HG02763 (cell line): ENCODE results near the gene LNX1.

ENCODE experiments used
- ATAC-seq: cut with Tn5 transposase; IDR thresholded peaks from one replicate; pipeline ENCODE4 v1.9.1; 2021; ENCODE audit warnings: mild to moderate bottlenecking, moderate library complexity; ENCODE audit not compliant: unreplicated experiment

LNX1 gene

DNA sequence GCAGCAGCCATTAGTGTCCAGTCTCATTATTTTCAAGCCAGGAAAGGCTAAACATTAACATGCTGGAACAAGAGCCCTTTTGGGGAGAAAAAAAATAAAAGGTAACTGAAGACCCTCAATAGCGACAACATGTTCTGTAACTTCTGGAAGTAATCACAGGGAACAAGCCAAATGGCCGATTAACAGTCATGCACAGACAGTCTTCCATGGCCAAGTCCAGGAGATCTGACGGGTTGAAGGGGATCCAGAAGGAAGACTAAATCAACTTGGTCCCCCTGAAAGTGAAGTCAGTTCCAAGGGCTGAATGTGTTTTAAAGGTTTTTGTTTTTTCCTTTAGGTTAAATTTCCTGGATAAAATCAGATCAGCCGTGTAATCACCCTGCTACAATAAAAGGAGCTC is 52.5 kb downstream of the LNX1 start:
- ATAC-seq, result no peak

DNA sequence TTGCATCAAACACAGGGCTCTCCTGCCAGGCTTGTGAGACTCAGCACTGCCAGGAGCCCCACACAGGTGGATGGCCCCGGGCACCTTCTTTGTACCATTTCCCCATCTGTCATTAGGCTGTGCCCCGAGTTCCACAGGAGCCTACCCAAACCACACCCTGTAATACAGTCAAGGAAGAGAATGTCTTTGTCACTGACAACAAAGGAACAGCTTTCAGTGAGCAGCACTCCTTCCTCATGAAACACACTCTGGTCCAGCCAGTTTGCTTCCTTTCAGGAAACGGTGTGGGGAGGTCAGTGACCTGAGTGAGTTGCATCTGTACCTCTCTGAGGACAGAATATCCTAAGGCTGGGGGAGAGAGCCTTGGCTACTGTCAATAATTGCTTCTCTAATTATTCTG is 53.7 kb downstream of the LNX1 start:
- ATAC-seq, result no peak

DNA sequence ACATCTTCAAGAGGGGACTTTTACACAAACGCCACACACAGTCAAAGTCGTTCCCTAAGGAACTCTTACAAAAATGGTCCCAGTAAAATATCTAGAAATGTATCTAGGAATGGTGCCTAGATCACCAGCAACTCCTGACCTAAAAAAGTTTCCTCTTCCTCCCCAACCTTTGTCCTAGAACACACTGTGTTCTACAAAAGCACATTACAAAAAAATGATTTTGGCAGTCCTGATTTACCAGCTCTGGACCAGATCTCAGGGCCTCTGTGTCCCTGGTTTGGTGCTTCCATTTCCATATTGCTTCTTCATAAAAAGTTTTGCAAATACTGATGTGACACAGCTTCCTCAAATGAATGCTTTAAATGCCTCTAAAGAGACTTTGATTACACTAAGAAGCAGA is 55.0 kb downstream of the LNX1 start:
- no peak for ATAC-seq

DNA sequence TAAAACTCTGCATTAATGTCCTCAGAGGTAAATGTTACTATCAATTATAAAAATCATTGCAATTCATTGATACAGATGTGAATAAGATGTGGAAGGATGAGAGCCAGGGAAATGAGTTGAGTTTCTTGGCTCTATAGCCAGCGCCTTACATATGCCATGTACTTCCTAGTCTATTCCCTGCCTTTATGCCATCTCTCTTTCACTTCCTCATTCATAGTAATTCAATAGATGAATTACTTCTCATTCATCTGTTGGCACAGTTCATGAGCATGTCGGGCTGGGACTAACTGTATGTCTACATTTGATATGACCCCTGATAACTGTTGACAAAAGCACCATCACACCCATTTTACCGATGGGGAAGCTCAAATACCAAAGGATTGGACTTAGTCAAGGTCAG is 55.7 kb downstream of the LNX1 start:
- ATAC-seq, result no peak

DNA sequence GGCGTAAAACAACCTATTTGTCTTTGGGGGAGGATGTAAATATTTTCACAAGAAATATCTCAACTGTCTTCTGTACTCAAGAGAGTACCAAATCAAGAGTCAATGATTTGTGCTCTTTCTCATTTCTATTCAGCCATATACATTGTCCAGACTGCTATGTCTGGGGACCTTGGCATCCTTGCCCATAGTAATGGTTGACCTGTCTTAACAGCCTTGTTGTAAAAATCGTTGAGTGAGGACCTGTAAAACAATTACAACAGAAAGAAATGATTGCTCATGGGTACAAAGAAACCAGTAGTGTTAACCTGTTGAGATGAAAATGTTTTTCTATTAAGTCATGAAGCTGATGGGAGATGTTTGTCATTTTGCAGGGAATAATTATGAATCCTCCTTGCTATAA is 56.6 kb downstream of the LNX1 start:
- ATAC-seq, result no peak

DNA sequence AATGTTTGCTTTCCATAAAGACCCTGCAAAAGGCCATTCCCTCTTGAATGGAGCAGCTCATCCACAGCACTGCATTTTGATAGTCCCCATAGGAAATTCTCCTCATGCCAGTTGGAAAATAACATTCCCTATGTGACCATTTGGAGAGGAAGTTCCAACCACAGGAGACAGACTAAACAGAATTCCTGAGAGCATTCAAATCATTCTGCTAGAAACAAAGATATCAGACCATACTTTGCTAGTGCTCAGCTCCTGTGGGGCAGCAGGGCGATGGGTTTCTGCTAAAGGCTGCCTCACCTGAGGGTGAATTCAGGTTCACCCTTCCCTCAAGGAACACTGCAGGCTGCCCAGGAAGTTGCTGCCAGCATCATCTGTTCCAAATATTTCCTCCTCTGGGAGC is 58.8 kb downstream of the LNX1 start:
- ATAC-seq, result no peak

DNA sequence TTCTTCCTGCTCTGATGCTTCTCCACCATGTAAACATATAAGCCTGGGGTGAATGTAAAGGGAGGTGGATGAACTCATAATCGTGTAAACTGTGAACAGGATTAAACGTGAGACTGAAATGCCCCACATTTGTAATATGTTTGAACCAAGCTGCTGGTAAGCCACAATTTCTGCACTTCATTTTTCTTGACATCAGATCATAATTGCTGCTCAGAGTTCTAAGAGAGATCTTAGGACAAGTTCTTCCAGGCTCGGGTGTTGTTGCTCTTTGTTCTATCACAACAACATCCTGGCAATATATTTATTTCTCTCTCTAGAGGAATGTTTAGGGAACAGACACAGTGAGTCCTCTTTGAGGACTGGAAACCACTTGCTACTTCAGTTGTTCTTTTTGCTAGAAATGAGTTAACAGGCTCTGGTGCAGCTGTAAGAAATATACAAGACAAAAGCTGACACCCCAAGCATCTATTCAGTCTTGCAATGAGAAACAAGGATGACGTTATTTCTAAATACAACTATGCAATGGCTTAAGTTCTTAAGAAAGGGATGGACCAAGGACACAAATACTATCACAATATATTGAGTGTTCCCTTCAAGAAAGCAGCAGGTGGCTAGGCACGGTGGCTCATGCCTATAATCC is 59.6 kb downstream of the LNX1 start:
- no peak for ATAC-seq

DNA sequence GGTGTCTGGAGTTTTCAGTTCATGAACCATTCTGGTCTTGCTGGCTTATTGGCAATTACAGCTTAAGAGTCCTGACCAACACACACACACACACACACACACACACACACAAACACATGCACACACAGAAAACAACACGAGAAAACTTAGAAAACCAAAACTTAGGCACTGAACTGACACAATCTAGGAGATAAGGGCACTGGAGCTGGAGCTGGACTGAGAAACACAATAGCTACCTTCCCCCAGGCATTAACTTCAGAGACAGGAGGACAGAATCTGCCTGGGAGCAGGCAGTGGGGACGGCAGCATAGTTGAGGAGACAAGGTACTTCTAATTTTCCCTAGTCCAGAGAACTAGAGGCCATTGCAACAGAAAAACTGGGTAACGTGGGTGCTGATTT is 62.3 kb downstream of the LNX1 start:
- ATAC-seq, result no peak

DNA sequence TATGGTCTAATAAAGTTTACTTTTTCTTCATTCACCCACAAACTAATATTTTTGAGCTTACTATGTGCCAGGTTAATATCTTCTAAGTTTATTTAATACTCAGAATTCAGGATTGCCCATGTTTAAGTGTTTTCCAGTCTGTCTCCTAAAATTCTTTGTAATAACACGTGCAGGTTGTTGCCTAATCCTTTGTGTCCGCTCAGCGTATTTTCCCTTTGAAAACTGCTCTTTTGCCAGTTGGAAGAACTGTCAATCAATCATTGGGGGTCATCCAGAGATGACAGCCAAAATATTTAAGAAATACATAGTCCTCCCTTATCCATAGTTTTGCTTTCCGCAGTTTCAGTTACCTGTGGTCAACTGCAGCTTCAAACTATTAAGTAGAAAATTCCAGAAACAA is 63.4 kb downstream of the LNX1 start:
- ATAC-seq, result no peak

DNA sequence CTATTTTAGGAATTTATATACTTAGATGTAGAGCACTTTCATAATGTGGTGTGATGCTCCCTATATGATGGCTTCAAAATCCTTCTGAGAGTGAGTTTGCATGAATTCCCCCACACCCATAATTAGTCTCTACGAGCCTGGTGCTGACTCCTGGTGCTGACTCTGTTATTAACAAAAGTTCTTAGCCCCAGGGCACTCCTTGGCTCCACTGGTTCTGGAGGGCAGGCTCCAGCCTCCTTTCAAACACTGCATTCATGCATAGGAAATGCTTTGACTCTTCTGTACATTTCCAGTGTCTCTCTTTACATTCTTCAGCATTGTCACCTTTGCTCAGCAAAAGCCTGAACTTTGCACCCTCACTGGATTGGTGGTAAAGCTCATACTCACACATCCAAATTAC is 64.0 kb downstream of the LNX1 start:
- no peak for ATAC-seq

DNA sequence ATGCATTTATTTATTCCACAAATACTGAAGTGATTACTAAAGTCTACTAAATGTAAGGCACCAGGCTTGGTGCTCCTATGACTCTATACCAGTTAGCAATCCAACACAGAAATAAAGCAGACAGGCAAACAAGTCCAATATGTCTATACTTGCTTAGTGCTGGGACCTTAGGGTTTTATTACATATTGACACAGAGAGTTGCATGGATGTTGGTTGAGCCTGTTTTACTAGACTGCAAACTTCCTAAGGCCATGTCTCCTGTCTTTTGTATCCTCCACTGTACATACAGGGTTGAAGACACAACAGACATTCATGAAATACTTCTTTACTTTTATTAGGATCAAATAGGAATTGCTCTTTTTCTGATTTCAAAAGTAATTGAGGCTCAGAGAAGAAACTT is 69.0 kb downstream of the LNX1 start:
- ATAC-seq, result no peak

DNA sequence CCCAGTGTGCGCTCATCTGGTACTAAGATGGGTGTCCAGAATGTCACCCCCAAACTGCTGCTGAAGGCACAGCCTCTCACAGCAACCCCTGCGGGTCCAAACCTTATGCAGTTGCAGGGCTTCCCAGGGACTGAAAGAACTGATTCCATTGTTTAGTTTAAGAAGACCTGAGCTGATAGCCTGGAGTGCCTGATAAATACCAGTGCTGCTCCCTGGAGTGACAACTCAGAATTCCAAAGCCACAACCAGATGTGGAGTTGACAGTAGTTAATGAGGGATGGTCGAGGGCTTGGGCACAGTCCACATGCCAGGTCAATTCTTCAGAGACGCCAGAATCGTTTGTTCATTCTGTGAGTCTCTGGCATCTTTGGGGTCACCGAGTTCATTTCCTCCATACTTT is 71.2 kb downstream of the LNX1 start:
- no peak for ATAC-seq

DNA sequence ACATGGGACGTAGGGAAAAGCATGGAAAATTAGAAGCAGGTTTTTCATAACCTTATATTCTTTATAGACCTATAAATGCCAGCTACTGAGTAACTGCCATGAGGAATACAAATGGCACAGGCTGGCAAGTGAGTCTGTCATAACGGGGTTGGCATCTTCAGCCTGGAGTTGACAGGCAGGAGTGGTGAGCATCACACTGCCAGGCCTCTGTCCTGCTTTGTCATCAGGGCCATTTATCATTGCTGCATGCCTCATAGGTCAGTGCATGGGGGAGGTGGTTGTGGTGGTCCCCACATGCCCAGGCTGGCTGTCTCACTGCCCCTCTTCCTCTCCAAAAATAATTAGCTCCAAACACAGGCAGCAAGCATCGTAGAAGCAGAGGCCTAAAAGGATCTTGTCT is 72.5 kb downstream of the LNX1 start:
- ATAC-seq, result no peak

DNA sequence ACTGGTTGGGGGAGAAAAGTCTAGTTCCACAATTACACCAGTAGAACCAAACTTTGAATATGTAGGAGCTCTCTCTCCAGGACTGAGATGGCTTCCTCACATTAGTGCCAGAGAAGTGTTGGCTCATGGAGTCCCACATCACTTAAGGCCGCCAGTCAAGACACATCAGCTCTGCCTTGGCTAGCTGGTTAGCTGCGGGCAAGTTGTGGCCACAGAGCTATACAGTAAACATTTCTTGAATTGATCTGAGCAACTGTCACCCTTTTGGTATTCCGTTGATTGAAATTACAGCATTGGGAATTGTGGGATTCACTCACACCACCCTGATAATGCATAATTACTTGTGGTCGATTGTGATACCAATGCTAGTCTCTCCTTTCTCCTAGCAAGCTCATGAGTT is 76.2 kb downstream of the LNX1 start:
- no peak for ATAC-seq

DNA sequence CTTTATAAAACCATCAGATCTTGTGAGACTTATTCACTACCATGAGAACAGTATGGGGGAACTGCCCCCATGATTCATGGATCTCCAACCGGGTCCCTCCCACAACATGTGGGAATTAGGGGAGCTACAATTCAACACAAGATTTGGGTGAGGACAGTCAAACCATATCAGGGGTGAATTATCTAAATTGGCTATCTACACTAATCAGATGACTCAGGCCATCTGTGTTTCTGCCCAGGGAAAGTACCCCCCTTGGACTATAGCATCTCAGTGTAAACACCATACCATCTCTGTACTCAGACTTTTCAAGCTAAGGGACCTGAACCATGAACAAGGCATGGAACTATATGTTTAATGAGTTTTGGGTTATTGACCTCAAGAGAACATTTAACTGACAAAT is 76.8 kb downstream of the LNX1 start:
- no peak for ATAC-seq

DNA sequence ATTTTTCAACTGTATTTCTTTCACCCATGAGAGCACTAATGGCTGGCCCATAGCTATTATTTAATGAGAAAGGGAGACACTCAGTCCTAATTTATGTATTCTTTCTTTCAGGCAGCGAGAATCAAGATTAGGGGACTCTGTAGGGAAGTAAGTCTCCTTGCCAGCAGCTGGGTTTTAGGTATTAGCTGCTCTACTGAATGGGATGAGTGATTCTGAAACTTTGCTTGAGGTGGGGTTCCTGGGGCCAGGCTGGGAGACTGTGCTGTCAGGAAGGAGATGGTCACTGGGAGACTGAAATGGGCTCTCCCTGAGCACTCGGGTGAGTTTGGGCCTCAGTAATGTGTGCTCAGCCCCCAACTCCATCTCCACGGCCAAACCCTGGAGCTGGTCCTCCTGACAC is 78.7 kb downstream of the LNX1 start:
- ATAC-seq, result no peak

DNA sequence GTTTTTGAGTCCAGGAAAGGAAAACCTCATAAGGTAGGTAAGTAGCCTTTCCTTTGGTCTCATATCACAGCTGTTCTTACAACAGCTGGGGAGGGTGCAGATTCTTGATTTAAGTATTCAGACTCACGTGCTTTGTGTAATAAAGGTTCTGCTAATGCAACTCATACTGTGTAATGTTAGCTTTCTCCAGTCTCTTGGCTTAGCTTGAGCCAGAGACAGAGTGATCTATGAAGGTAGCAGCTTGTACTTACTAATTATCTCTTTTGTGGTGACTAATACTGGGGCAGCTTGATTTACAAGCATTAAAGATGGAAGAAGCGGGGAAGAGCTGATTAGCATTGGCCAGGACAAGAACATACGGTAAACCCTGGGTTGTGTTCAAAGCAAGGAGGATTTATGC is 80.3 kb downstream of the LNX1 start:
- ATAC-seq, result no peak

DNA sequence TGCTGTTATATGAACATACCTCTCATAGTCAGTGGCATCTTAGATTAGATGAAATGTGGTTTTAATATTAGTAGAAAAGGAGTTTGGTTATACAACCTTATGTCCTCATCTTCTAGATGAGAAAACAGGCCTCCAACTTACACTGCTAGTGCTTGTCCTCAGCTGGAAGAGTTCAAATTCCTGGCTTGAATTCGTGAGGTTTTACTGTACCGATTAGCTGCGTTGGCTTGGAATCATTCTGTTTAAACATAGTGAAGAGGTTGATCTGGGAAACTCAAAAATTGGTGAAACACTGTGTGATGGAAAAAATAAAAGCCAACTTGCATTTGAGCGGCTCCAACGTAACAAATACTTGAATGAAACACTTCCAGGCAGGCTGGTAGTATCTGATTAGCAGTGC is 81.0 kb downstream of the LNX1 start:
- ATAC-seq, result no peak

DNA sequence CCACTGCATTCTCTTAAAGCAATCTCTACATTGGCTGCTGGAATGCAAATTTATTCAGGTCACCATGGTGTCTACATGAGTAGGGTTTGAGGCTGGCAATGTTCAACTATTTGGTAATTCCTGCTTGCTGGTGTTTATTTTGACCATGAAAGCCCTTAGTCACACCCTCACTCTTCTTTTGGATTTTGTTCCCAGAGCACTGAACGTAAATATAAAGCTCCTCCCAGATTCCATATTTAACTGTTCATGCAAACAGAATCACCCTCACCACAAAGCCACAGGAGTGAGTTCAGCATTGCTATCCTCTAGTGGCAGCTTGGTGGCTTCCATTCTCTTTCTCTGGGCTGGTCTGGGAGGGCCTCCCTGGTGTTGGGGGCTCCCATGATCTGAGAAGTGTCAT is 82.8 kb downstream of the LNX1 start:
- ATAC-seq, result no peak

DNA sequence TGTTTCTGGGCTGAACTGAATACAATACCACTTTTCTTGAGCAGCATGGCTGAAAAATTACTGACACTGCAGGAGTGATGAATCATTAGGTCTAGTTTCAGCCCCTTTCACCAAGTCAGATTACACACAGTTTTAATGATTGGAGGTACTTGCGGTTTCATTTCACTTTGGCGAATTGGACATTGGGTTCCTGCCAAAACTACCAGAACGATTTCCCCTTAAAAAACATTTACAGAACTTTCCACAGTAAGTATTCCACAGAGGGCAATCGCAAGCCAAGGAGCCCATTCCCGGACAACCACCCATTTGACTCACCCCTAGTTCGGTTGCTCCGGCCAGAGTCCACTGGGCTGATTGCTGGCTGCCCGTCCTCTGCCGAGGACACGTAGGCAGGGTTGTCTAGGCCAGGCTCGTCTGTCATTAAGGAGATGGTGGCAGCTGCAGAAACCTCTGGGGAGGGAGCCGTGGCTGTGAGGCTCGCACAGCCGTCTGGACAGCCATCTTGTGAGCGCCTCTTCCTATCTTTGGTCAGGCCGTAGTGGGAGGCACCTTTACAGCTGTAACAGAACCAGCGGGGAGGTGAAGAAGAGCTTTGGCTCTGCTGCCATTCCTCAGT is 83.5 kb downstream of the LNX1 start:
- ATAC-seq, result no peak

DNA sequence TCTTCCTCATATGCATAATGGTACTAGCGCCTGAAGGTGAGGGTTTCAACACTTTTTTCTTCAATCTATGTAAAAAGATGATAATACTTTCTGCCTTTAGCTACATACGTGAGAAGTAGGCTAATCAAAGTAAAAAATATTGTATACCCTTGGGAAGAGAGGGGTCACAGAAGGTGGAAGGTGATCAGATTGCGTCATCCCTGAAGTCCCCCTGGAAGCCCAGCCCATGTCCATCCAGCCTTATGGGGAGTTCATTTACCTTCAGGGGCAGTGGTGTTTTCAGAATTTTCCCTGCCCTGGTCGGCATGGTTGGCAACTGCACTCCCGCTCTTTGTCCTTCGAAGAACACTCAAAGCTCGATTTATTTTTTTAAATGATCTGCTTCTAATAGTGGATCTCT is 84.2 kb downstream of the LNX1 start:
- no peak for ATAC-seq

DNA sequence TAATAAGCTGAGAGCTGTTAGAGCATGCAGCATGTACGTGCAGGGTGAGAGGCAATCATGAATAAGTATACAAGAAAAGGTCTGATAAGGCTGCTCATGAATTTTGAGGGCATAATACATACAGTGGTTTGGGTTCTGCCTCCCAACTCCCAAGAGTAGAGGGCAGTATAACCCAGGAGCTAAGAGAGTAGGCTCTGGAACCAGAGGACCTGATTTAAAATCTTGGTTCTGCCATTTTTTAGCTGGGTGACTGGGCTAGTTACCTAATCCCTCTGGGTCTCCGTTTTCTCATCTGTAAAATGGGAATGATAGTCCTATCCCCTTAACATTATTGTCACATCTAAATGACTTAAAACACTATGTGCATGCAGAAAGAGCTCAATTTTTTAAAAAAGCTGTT is 85.3 kb downstream of the LNX1 start:
- no peak for ATAC-seq

DNA sequence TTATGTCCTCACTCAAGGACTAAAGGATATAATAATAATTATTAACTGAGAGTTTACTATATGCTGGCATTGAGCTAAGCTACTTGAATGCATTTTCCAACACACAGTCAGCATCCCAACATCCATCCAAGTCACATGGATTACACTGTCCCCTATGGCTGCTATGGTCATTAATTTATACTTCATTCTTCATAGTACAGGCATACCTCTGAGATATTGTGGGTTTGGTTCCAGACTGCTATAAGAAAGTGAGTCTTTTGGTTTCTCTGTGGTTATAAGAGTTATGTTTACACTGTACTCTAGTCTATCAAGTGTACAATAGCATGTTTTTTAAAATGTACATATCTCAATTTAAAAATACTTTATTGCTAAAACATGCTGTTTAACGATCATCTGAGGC is 89.2 kb downstream of the LNX1 start:
- no peak for ATAC-seq
